Body of pancreas (tissue), 4 donors: ENCODE data around the gene FBXO9.

Experiments used
- CTCF ChIP-seq, 7 experiments: fragments of 450-650 bp in 4 of 7; fragments of 200-600 bp in 3 of 7; sonication (generic) in 3 of 7; IDR thresholded peaks; one replicate each; pipeline ENCODE4 v1.5.1; 2016 to 2019; ENCODE audit warnings: antibody characterized with exemption in 7 of 7
- POLR2A ChIP-seq, 3 donors: fragments of 450-650 bp; IDR thresholded peaks; one replicate each; pipeline ENCODE4 v1.6.1; 2016; ENCODE audit warnings: antibody characterized with exemption in 3 of 3, mild to moderate bottlenecking in 2 of 3

DNA sequence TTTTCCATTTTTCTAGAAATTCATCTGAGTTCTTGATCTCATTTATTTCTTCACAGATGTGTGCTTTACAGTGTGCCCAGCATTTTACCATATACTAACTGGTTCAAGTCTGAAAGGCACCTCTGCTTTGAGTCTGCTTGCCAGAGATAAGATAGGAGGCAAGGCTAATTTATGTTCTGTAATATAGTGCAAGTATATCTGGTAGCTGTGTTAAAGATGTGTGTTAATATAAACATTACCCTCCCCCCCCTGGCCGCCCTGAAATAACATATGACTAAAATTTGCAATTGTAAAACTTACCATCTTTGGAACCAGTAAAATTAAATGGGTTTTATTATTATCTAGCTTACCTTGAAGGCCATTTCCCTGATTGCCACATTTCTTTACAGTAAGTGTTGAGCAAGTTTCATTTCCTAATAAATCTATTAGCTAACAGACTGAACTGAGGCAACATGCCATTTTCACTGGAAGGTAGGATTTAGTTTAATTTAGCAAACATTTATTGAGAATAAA, 2.7 kb downstream of the FBXO9 start:
- TF ChIP-seq CTCF (IDR thresholded peaks at IDR 0.05) (no peak), POLR2A (IDR thresholded peaks at IDR 0.05) (no peak)
